ENCODE measurements around the gene GGTLC1. TPM values are rescaled to one million over a fixed set of nuclear protein-coding genes. Genes with fewer than 3 reads are reported as not detected.

GGTLC1 gene
- total RNA-seq, 1 experiment from 2014 or later, result not detected

- no peaks in the 10 kb centered on the region for H3K9me3 Mint-ChIP-seq (ENCODE audit: low read depth, unreplicated experiment)
- H3K36me3 Mint-ChIP-seq (ENCODE audit: insufficient read depth, unreplicated experiment), result no peaks in the 10 kb centered on the region
- peaks cover 17% of the 10 kb centered on the region for H3K27me3 Mint-ChIP-seq (ENCODE audit: unreplicated experiment)
- H3K27ac Mint-ChIP-seq (ENCODE audit: unreplicated experiment), result no peak overlapping the region
- no peak for TF ChIP-seq CTCF (IDR thresholded peaks at IDR 0.05; ENCODE audit: unreplicated experiment)
- no peaks in the 10 kb centered on the region for H3K4me1 Mint-ChIP-seq (ENCODE audit: low read depth, unreplicated experiment)
- intact Hi-C loops (cut with micrococcal nuclease; ENCODE audit: unreplicated experiment), result no loop called here
- no peak overlapping the region for H3K4me3 Mint-ChIP-seq (ENCODE audit: low read depth, unreplicated experiment)
- no peak for DNase-seq
- CTCF ChIA-PET, result no interaction called here
- no TSS peak for BruUV-seq (replicated peaks)
Measured at GRCh38 chr20:24002896-24003295, 14.3 kb upstream of the GGTLC1 start.

- no peak for DNase-seq
- Mint-ChIP-seq H3K4me1 (ENCODE audit: low read depth, unreplicated experiment) (no peaks in the 10 kb centered on the region), H3K27ac (ENCODE audit: unreplicated experiment) (no peak overlapping the region), H3K27me3 (ENCODE audit: unreplicated experiment) (peaks cover 13% of the 10 kb centered on the region), H3K9me3 (ENCODE audit: low read depth, unreplicated experiment) (no peaks in the 10 kb centered on the region), H3K36me3 (ENCODE audit: insufficient read depth, unreplicated experiment) (no peaks in the 10 kb centered on the region), H3K4me3 (ENCODE audit: low read depth, unreplicated experiment) (no peak overlapping the region)
- CTCF ChIA-PET, result no interaction called here
- BruUV-seq (replicated peaks), result no TSS peak
- intact Hi-C loops (cut with micrococcal nuclease; ENCODE audit: unreplicated experiment), result no loop called here
- no peak for TF ChIP-seq CTCF (IDR thresholded peaks at IDR 0.05; ENCODE audit: unreplicated experiment)
Measured at GRCh38 chr20:24001712-24002405, 13.3 kb upstream of the GGTLC1 start.

GRCh38 chr20:23998844-23999243, 10.3 kb upstream of the GGTLC1 start:
- BruUV-seq (replicated peaks), result no TSS peak
- Mint-ChIP-seq H3K36me3 (ENCODE audit: insufficient read depth, unreplicated experiment) (no peaks in the 10 kb centered on the region), H3K27ac (ENCODE audit: unreplicated experiment) (no peak overlapping the region), H3K4me1 (ENCODE audit: low read depth, unreplicated experiment) (no peaks in the 10 kb centered on the region), H3K27me3 (ENCODE audit: unreplicated experiment) (peaks cover 13% of the 10 kb centered on the region), H3K4me3 (ENCODE audit: low read depth, unreplicated experiment) (no peak overlapping the region), H3K9me3 (ENCODE audit: low read depth, unreplicated experiment) (no peaks in the 10 kb centered on the region)
- intact Hi-C loops (cut with micrococcal nuclease; ENCODE audit: unreplicated experiment), result loop anchor here (10.0 kb wide), 1 partner anchor 64 kb away; no protein-coding TSS in a partner anchor
- DNase-seq, result no peak
- TF ChIP-seq CTCF (IDR thresholded peaks at IDR 0.05; ENCODE audit: unreplicated experiment), result no peak
- CTCF ChIA-PET, result no interaction called here

GRCh38 chr20:23998392-23998791, 9.8 kb upstream of the GGTLC1 start:
- Mint-ChIP-seq H3K27ac (ENCODE audit: unreplicated experiment) (no peak overlapping the region), H3K4me1 (ENCODE audit: low read depth, unreplicated experiment) (no peaks in the 10 kb centered on the region), H3K36me3 (ENCODE audit: insufficient read depth, unreplicated experiment) (no peaks in the 10 kb centered on the region), H3K4me3 (ENCODE audit: low read depth, unreplicated experiment) (no peak overlapping the region), H3K9me3 (ENCODE audit: low read depth, unreplicated experiment) (no peaks in the 10 kb centered on the region), H3K27me3 (ENCODE audit: unreplicated experiment) (peaks cover 13% of the 10 kb centered on the region)
- CTCF ChIA-PET, result no interaction called here
- TF ChIP-seq CTCF (IDR thresholded peaks at IDR 0.05; ENCODE audit: unreplicated experiment), result no peak
- DNase-seq, result no peak
- intact Hi-C loops (cut with micrococcal nuclease; ENCODE audit: unreplicated experiment), result loop anchor here (10.0 kb wide), 1 partner anchor 64 kb away; no protein-coding TSS in a partner anchor
- BruUV-seq (replicated peaks), result no TSS peak
